NOMO-1 treated with DMSO at 0.1 percent for 48 hours (cell line): ENCODE results near the gene PMIS2.

Source experiments
- DNase-seq: peaks from one replicate; lab custom pipeline; 2025; ENCODE audit not compliant: unreplicated experiment; lab: John Stamatoyannopoulos, UW

The PMIS2 gene

DNA sequence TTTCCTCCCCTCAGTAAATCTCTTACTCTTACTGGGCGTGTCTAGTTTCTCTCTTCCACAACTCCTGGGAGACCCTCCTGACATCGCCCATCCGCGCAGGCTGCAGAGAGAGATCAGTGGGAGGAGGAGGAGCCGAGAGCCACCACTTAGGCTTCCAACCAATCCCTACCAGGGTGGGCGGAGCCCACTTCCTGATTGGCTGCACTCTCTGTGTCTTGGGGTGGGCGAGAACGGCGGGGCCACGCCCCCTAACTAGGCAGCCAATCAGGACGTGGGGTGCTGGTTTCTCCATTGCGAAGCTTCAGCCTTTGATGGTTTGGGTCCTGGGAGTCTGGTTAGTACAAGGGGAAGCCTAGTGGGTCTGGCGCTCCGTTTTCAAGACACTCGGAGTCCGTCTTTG, at the start of gene PMIS2:
PMIS2 (plus strand) TSS at position 326 of the 400 bp plus-strand sequence. CDS start 87 bp downstream, outside the sequence.
- no peak for DNase-seq

DNA sequence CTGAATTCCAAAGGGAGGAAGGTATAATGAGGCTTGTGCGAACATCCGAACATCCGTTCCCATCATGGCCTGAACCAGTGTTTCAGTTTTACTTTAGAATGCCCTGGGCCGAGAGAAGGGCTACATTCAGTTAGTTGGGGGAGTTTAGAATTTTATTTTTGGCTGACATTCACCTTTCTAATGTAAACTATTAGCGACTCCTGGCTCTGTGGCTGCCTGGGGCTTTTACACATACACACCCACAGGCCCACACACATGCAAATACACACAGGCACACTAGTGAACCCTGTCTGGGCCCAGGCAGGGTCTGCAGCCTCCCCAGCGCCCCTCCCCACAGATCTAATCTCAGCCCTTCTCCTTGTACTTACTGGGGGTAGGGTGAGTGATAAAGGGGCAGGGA, 46.7 kb upstream of the PMIS2 start:
- no peak for DNase-seq

DNA sequence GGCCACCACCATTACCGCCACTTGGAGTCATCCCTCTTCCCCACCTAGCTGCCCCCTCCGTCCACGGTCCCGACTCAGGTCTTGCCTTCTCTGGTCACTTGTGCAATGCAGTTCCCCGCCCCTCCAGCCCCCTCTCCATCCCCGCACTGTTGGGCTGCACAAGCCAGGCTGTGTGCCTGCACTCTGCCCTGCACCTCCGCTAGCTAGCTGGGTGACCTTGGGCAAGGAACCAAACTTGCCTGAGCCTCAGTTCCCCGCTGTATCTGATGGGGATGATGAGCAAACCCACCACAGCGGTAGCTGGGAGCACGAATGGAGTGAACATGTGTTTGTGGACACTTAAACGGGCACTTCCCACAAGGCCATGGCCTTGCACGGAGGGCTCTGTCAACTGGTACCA, 46.1 kb upstream of the PMIS2 start:
- DNase-seq: no peak

DNA sequence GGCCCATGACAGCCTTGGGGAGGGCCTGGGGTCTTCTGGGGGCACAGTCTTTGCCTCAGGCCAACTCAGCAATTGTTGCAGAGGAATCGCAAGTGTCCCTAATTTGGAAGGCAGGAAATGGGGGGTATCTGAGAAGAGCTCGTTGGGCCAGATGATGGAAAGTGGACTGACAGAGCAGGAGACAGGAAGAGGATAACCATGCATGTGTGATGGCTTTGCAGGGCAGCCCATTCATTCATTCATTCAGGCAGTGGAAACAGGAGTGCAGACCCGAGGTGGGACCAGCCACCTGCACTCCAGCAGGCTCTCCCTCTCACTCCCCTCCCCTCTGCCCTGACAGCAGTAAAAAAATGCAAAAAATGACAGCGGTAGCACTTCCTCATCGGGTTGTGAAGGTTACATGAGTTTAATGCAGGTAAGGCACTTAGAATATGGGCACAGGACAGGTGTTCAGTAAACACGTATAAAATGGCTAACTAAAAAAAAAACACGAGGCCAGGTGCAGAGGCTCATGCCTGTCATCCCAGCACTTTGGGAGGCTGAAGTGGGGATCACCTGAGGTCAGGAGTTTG, 45.5 kb upstream of the PMIS2 start:
- DNase-seq: no peak

DNA sequence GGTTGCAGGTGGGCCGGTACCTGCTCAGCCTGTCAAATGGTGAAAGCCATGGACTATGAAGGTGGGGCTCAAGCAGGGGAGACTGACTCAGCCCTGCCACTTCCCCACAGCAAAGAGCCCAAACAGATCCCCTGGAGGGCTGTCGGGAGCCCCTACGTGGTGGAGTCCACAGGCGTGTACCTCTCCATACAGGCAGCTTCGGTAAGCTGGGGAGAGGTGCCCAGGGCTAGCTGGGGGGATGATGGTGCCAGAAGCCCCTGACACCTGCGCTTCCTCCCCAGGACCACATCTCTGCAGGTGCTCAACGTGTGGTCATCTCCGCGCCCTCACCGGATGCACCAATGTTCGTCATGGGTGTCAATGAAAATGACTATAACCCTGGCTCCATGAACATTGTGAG, 43.8 kb upstream of the PMIS2 start:
- no peak for DNase-seq

DNA sequence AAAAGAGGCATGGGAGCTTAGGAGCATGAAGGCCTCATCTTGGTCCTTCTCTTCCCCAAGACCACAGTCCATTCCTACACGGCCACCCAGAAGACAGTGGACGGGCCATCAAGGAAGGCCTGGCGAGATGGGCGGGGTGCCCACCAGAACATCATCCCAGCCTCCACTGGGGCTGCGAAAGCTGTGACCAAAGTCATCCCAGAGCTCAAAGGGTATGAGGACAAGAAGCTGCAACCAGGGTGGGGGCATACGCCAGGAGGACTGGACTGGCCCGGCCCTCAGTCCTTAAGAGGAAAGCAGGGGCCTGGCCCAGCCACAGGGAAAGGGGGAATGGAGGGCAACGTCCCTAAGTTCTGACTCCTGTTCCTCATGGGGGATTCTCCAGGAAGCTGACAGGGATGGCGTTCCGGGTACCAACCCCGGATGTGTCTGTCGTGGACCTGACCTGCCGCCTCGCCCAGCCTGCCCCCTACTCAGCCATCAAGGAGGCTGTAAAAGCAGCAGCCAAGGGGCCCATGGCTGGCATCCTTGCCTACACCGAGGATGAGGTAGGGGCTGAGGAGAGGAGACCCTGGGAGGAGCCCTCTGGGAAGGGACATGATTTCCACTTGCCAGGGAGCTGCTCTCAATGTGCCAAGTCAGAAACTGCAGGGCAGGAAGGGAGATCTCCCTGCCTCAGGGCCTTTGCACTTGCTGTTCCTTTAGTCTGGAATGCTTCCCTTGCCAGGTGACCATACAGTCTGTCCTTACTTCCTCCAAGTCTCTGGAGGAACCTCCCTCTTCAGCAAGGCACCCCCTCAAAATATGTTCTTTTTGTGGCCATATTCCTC, 42.5 kb upstream of the PMIS2 start:
- no peak for DNase-seq

DNA sequence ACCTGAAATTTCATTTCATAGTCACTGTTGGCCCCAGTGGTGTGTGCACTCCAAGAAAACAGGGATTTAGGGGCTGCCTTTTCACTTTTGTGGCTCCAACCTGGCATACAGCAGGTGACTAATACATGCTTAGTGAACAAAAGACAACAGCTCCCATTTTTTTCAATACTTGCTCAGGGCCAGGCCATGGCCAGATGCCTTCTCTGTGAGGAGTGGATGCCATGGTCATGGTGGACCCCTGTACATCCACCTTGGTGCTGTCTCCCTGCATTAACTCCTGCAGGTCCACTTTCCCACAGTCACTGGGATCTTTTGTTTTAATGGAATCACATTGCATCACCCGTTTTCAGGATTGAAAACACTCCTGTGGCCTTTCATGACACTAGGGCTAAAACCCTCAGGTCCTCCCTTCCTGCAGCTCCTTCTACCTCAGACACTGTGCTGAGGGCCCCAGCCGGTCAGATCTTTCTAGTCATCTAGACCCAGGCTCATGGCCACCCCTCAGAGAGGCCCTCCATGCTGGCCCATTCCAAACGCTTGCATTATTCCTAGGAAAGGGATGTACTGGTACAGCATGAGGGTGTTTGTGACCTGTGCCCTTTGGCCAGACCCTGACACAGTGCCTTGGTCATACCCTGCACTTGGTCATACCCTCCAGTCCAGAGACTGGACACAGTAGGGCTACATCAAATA, 41.7 kb upstream of the PMIS2 start:
- DNase-seq: no peak

DNA sequence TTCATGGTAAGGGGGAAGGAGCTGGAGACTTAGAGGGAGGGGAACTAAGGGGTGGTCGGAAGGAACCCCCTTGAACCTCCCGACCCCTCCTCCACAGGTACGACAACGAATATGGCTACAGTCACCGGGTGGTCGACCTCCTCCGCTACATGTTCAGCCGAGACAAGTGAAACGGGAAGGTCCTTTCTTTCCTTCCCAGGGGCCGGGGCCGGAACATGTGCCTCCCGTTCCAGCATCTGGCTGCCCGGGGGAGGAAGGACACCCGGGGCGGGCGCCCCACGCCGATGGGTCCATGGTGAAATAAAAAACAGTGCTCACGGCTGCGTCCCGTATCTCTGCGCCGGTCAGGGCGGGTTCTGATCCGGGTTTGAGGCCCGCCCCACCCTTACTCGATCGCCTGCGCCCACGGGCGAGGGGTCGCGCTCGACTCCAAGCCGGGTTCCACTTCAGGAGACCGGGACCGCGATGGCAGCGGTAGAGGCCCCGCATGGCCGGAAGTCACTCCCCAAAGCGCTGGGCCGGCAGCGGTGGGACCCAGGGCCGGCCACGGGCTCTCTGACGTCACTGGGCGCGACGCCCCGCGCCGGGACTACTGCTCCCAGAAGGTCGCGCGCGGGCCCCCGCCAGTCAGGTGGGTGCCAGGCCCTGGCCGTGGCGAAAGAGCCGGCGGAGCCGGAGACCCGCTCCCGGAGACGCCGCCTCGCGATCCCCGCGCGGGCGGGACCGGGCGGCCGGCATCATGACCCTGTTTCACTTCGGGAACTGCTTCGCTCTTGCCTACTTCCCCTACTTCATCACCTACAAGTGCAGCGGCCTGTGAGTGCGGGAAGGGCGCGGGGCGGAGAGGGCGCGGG, 40.7 kb upstream of the PMIS2 start, which contains the start of gene TMEM147:
TMEM147 (plus strand) TSS at position 626 of the 854 bp plus-strand sequence; CDS start at position 740, 114 bp downstream.
- peak; percentile 87 for DNase-seq

DNA sequence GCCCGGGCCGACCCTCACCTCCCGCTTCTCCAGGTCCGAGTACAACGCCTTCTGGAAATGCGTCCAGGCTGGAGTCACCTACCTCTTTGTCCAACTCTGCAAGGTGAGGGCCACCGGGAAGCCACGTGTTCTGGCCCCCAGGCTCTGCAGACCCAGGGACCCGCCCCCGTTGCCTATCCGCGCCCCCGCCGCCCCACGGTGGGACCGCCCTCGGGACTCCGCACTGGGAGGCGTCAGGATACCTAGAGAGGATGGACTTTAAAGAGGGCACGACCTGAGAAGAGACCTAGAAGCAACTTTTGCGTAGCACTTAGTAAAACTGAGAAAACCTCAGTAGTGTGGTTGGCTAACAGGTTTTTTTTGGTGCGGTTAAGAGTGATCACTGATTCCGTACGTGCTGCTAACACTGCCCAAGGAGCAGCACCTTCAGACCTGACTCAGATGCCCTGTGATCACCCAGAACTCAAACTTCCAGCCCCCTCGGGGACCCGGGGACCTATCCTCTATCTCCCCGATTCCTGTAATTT, 40.1 kb upstream of the PMIS2 start:
- DNase-seq: peak; percentile 12

DNA sequence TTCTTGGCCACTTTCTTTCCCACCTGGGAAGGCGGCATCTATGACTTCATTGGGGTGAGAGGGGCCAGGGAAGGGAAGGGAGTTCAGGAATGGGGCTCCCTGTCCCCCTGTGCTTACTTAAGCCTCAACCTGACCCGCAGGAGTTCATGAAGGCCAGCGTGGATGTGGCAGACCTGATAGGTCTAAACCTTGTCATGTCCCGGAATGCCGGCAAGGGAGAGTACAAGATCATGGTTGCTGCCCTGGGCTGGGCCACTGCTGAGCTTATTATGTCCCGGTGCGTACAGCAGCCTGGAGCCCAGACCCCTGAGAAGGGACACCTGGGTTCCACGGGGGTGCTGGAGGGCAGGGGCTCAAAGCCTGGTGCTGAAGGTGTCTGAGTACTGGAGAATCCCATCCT, 39.4 kb upstream of the PMIS2 start:
- no peak for DNase-seq

DNA sequence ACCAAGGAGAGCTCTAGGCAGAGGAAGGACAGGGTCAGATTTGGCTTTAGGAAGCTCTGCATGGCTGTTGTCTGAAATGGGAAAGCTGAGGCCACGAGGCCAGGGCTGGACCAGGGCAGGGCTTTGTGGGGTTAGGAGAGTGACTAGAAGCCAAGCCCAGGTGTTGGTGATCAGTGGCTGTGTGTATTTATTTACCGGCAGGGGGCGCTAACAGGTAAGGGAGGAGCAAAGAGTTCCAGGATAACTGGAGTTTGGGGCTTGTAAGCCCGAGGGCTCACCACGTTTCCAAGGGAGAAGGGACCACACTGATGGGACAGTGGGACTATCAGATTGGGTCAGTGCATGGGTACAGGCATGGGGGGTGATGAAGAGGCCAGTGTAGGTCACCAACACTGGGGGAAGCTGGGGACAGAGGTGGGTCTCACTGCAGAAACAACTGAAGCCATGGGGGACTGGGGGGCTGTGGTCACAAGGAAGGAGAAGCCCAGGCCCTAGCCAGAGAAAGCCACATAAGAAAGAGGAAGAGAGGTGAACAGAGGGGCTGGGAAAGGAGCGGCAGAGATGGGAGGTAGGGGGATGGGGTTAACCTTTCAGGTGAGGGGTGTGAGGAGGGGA, 36.7 kb upstream of the PMIS2 start:
- peak; percentile 56 for DNase-seq

DNA sequence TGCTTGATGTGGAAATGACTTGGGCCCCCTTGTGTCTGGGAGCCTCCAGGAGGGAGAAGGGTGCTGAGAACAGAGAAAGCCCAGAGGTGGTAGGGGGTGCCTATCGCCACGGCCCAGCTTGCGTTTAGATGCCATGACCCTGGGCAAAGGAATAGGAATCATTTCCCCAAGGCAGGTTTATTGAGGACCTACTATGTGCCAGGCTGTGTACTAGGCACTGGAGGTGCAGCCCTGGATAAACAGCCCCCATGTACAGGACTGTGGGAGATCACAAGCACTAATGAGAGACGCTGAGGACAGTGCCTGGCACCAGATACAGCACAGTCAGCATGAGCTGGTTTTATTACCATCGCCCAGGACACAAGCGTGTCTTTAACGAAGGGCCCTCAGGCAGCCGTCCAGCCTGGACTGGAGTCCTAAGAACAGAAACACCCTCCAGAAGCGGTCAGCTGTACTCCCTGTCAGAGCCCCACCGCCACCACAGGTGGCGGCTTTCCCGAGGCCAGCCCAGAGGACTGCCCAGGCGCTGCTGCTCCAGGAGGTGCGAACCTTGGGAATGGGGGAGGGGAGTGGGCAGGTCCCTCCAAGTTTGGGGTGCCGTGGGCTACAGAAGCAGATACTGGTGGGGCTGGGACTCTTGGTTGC, 36.0 kb upstream of the PMIS2 start:
- no peak for DNase-seq

DNA sequence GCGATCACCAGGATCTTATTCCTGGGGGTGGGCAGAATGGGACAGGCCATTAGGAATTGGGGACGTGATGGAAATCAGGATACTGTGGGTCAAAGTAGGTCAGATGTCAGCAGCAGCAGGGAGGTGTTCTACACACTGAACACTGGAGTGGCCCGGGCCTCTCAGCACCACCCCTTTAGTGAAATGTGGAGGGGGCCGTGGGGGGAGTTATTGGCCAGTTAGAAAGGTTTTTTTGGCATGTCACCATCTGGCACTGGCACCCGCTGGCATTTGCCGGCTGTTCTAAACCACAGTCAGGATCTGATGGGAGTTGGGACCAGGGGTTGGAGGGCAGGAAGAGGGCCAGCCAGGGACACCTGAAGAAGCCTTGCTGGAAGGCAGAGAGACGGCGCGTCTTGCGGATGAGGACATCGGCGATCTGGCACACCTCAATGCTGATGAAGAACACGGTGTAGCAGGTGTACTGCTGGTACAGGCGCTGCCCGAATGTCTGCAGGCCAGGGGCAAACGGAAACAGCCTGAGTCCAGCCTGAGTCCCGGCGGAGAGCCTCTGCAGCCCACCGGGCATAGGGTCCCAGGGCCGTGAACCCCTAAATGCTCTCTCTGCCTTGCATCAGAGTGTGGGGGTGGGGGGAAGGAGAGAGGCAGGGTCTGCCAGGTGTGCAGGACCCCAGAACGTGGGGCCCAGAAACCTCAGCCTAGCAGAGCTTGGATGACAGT, 34.7 kb upstream of the PMIS2 start:
- DNase-seq: no peak

DNA sequence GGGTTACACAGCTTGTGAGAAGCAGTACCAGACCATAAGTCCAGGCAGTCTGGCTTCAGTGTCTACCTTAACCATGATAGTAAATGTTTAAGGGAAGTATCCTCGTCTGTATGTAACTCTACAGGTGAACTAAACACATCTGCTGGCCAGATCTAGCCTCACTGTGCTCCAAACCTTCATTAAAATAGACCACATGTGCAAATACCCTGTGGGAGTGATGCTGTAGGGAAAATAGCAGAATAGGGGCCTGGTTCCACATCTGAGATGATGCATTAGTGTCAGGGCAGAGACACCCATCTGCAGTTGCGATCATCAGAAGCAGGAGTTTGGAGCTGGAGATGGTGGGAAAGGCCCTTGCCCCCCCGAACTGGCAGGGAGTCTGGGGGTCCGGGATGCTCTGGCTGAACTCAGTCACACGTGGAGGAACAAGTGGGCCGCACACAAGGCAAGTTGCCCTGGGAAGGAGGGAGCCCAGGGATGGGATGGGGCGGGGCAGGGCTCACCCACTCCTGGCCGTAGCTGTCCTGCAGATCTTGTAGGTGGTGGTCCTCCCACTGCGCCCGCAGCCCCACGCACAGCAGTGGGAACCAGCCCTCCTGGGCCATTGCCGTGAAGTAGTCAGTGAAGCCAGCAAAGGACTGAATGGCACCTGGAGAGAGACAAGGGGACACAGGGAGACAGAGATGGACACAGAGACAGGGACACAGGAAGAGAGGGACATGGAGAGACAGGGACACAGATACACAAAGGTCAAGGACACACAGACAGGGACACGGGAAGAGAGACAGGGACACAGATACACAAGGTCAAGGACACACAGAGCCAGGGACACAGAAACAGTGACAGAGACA, 33.2 kb upstream of the PMIS2 start:
- no peak for DNase-seq

DNA sequence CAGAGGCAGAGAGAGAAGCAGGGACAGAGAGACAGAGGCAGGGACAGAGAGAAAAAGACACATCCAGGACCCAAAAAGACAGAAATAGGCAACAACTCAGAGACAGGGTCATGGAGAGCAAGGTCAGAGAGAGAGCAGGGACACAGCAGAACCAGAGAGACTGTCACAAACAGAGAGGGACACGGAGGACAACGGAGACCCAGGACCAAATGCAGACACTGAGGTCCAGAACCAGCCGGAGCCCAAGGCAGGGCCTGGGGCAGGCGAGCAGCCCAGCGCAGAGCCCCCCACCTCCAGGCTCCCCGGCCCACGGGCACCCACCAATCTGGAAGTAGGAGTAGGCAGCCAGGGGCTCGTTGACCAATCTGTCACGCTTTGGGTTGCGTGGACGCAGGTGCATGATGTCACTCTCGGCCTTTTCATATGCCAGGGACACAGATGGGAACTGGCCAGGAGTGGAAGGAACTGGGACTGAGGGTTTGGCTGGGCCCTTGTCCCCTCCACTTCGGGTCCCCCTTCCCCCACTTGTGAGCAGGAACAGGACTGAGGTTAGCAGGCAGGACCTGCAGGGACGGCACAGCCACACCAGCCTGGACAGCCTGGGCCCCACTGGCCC, 32.5 kb upstream of the PMIS2 start:
- no peak for DNase-seq

DNA sequence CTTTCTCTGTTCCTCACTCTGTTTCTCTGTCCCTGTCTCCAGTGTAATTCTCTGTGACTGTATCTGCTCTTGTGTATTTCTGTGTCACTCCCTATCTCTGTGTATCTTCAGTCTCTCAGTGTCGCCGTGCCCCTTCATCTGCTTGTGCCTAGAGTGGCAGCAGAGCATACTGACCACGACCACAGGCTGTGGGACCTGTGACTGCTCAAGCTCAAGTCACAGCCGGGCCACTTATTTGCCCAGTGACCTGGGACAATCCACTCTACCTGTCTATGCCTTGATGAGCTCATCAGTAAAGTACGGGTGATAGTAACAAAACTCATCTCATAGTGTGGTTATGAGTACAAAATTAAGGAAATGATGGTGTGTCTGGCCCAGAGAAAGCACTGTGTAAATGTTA, 31.9 kb upstream of the PMIS2 start:
- no peak for DNase-seq

DNA sequence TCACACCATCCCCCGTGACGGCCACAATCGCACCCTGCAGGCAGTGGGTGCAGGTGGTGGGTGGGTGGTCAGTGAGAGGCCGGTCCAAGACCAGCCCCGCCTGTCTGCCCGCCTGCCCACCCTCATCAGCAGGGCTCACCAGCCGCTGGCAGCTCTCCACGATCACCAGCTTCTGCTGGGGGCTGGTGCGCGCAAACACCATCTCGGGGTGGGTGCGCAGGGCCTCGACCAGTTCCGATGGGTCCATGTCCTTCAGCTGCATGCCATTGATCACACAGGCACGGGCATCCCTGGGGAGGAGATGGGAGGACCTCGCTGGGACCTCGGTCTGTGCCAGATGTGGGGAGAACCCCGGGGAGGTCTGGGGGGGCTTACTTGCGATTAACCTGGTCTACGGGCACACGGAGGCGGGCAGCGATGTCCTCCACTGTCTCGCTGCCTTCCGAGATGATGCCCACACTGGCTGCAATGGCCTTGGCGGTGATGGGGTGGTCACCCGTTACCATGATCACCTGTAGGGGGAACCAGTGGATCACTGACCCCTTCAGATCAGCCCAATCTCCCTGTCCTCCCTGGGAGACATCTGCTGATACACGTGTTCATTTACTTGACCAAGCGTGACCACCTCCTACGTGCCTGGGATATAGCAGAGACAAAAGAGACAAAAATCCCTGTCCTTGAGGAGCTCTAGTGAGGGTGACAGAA, 30.5 kb upstream of the PMIS2 start:
- no peak for DNase-seq
